RWPE2 (cell line): ENCODE results near the gene KCNMB2.

Experiments
- ATAC-seq: fragments of 200-7000 bp; cut with Tn5 transposase; 3 replicates; pipeline ENCODE4 v1.9.1; 2021; ENCODE audit warnings: low read depth
- DNase-seq: peaks from one replicate; pipeline ENCODE4 v3.0.0-alpha.2; 2020; ENCODE audit warnings: low spot score
- H3K27ac ChIP-seq: fragments of 450-650 bp; 2 replicates; pipeline ENCODE4 v1.5.1; 2017; ENCODE audit warnings: mild to moderate bottlenecking; ENCODE audit not compliant: poor library complexity, severe bottlenecking
- H3K27me3 ChIP-seq: fragments of 250-450 bp; sonication (Bioruptor Pico); 2 replicates; pipeline ENCODE4 v1.5.1; 2021; ENCODE audit warnings: mild to moderate bottlenecking, moderate library complexity; ENCODE audit not compliant: insufficient read depth, poor library complexity, severe bottlenecking
- H3K36me3 ChIP-seq: fragments of 250-450 bp; sonication (Bioruptor Pico); 2 replicates; pipeline ENCODE4 v1.5.1; 2020; ENCODE audit warnings: low read depth, mild to moderate bottlenecking, moderate library complexity
- H3K4me1 ChIP-seq: fragments of 250-450 bp; sonication (Bioruptor Pico); 2 replicates; pipeline ENCODE4 v1.5.1; 2021; ENCODE audit warnings: mild to moderate bottlenecking, moderate library complexity; ENCODE audit not compliant: insufficient read depth, poor library complexity, severe bottlenecking
- H3K4me3 ChIP-seq: fragments of 250-450 bp; sonication (Bioruptor Pico); 2 replicates; pipeline ENCODE4 v1.5.1; 2021; ENCODE audit warnings: mild to moderate bottlenecking, moderate library complexity; ENCODE audit not compliant: severe bottlenecking
- H3K9me3 ChIP-seq: fragments of 250-450 bp; sonication (Bioruptor Pico); 2 replicates; pipeline ENCODE4 v1.5.1; 2021; ENCODE audit warnings: mild to moderate bottlenecking, moderate library complexity; ENCODE audit not compliant: severe bottlenecking
- CTCF ChIP-seq: fragments of 450-650 bp; IDR thresholded peaks from one replicate; pipeline ENCODE4 v1.5.1; 2017; ENCODE audit warnings: mild to moderate bottlenecking, moderate library complexity; ENCODE audit not compliant: poor library complexity, severe bottlenecking

Gene KCNMB2

DNA sequence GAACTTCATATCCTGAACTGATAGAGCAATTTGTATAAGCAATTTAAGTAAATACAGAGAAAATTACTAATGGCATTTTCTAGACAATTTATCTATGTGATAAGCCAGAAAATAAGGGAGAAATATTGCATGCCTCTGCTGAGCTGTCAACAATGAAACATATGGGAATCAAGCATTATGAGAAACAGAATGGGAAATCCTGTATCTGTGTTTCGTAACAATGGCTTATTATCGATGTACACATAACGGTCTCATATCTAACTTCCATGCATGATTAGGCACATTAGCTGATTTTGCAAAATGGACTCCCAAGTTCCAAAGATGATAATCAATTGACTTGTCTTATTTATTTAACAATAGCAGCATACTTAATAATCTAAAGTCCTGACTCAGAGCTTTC, 30.4 kb upstream of the KCNMB2 start:
- TF ChIP-seq CTCF: no peak
- no peaks in the 10 kb centered on the region for H3K27me3 ChIP-seq
- H3K9me3 ChIP-seq: no peaks in the 10 kb centered on the region
- ATAC-seq (no peak), DNase-seq (no peak)
- H3K36me3 ChIP-seq: no peaks in the 10 kb centered on the region
- no peaks in the 10 kb centered on the region for H3K4me1 ChIP-seq
- no peak overlapping the region for H3K27ac ChIP-seq
- no peak overlapping the region for H3K4me3 ChIP-seq

GRCh38 chr3:178507507-178508442, 28.5 kb upstream of the KCNMB2 start:
- H3K4me1 ChIP-seq: no peaks in the 10 kb centered on the region
- H3K27ac ChIP-seq: no peak overlapping the region
- DNase-seq (no peak), ATAC-seq (no peak)
- no peaks in the 10 kb centered on the region for H3K9me3 ChIP-seq
- no peak overlapping the region for H3K4me3 ChIP-seq
- H3K36me3 ChIP-seq: no peaks in the 10 kb centered on the region
- TF ChIP-seq CTCF: no peak
- no peaks in the 10 kb centered on the region for H3K27me3 ChIP-seq

- Histone ChIP-seq H3K27ac (no peak overlapping the region), H3K4me1 (no peaks in the 10 kb centered on the region), H3K9me3 (no peaks in the 10 kb centered on the region), H3K36me3 (no peaks in the 10 kb centered on the region), H3K4me3 (no peak overlapping the region), H3K27me3 (no peaks in the 10 kb centered on the region)
- ATAC-seq (no peak), DNase-seq (no peak)
- TF ChIP-seq CTCF: no peak
Observed at GRCh38 chr3:178508443-178508825, 27.8 kb upstream of the KCNMB2 start.

DNA sequence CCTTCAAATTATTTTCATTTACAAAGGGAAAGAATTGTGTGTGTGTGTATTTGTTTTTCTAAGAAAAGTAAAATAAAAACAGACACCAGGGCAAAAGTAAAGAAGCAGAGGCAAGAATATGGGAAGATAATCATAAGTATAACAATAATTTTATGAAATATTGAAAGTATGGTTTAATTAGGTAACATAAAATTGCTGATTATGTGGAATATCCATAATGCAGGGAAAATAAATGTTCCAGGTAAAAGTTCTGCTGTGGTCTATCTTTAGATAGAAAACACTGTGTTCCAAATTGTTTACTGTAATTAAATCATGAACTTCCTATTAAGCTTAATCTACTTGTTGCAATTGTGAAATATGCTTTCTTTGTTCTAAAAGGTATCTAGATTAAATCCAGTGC, 25.7 kb upstream of the KCNMB2 start:
- H3K9me3 ChIP-seq: no peaks in the 10 kb centered on the region
- H3K36me3 ChIP-seq: no peaks in the 10 kb centered on the region
- ATAC-seq (no peak), DNase-seq (no peak)
- no peaks in the 10 kb centered on the region for H3K4me1 ChIP-seq
- no peak overlapping the region for H3K27ac ChIP-seq
- TF ChIP-seq CTCF: no peak
- H3K27me3 ChIP-seq: no peaks in the 10 kb centered on the region
- H3K4me3 ChIP-seq: no peak overlapping the region

DNA sequence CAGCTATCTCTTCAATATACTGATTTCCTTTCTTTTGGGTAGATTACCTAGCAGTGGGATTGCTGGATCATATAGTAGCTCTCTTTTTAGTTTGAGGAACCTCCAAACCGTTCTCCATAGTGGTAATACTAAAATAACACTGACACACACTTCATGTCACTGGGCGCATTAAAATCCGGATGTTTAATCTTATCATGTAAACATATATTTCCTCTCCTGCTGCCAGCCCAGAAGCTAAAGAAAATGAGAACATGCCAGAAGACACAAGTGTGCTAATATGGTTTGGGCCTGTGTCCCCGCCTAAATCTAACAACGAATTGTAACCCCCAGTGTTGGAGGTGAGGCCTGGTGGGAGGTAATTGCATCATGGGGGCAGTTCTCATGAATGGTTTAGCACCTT, 23.6 kb upstream of the KCNMB2 start:
- no peaks in the 10 kb centered on the region for H3K4me1 ChIP-seq
- H3K27me3 ChIP-seq: no peaks in the 10 kb centered on the region
- H3K4me3 ChIP-seq: no peak overlapping the region
- H3K27ac ChIP-seq: no peak overlapping the region
- TF ChIP-seq CTCF: no peak
- ATAC-seq (no peak), DNase-seq (no peak)
- no peaks in the 10 kb centered on the region for H3K9me3 ChIP-seq
- H3K36me3 ChIP-seq: no peaks in the 10 kb centered on the region
